MM.1S (cell line): ENCODE results near the gene UBE2R2.

Experiments used
- DNase-seq: peaks from one replicate; pipeline ENCODE4 v3.0.0-alpha.2; 2015
- H2AFZ ChIP-seq: fragments of 300-600 bp; sonication (generic); 2 replicates; pipeline ENCODE4 v1.6.0; 2016; ENCODE audit warnings: antibody characterized with exemption, low read length
- H3F3A ChIP-seq: fragments of 300-600 bp; sonication (generic); 2 replicates; pipeline ENCODE4 v1.6.1; 2016; ENCODE audit warnings: mild to moderate bottlenecking, antibody characterized with exemption, low read length, moderate library complexity, mixed read lengths; ENCODE audit not compliant: insufficient read depth
- H3K27ac ChIP-seq: fragments of 300-600 bp; sonication (generic); 2 replicates; pipeline ENCODE4 v1.5.1; 2016; ENCODE audit warnings: mild to moderate bottlenecking, low read length
- H3K27me3 ChIP-seq: fragments of 300-600 bp; sonication (generic); replicated peaks from 2 replicates; pipeline ENCODE4 v1.6.0; 2016; ENCODE audit warnings: low read length; ENCODE audit not compliant: insufficient read depth
- H3K36me3 ChIP-seq: fragments of 300-600 bp; sonication (generic); replicated peaks from 2 replicates; pipeline ENCODE4 v1.6.1; 2016; ENCODE audit warnings: mild to moderate bottlenecking, low read length, mixed read lengths; ENCODE audit not compliant: insufficient read depth
- H3K4me1 ChIP-seq: fragments of 300-600 bp; sonication (generic); 2 replicates; pipeline ENCODE4 v1.6.1; 2016; ENCODE audit warnings: low read length, mixed read lengths
- H3K4me2 ChIP-seq: fragments of 300-600 bp; sonication (generic); 2 replicates; pipeline ENCODE4 v1.6.0; 2016; ENCODE audit warnings: low read depth, low read length
- H3K4me3 ChIP-seq: fragments of 300-600 bp; sonication (generic); 2 replicates; pipeline ENCODE4 v1.5.1; 2016; ENCODE audit warnings: low read length, mixed read lengths
- H3K79me2 ChIP-seq: fragments of 300-600 bp; sonication (generic); 2 replicates; pipeline ENCODE4 v1.6.1; 2016; ENCODE audit warnings: mixed run types, low read length, mixed read lengths
- H3K9ac ChIP-seq: fragments of 300-600 bp; sonication (generic); 2 replicates; pipeline ENCODE4 v1.6.1; 2016; ENCODE audit warnings: low read length, mixed read lengths
- H3K9me2 ChIP-seq: fragments of 300-600 bp; sonication (generic); replicated peaks from 2 replicates; pipeline ENCODE4 v1.6.1; 2016; ENCODE audit warnings: mild to moderate bottlenecking, low read length, mixed read lengths; ENCODE audit not compliant: insufficient read depth
- H3K9me3 ChIP-seq: fragments of 300-600 bp; sonication (generic); replicated peaks from 2 replicates; pipeline ENCODE4 v1.6.1; 2016; ENCODE audit warnings: mild to moderate bottlenecking, low read length, mixed read lengths; ENCODE audit not compliant: insufficient read depth
- H4K20me1 ChIP-seq: fragments of 300-600 bp; sonication (generic); 2 replicates; pipeline ENCODE4 v1.6.1; 2016; ENCODE audit warnings: mild to moderate bottlenecking, low read length, moderate library complexity, mixed read lengths; ENCODE audit not compliant: insufficient read depth
- CTCF ChIP-seq: fragments of 300-600 bp; sonication (generic); IDR thresholded peaks from 2 replicates; pipeline ENCODE4 v1.5.1; 2016; ENCODE audit warnings: antibody characterized with exemption, low read length, mixed read lengths
- EZH2 ChIP-seq: fragments of 300-600 bp; sonication (generic); optimal IDR thresholded peaks from 2 replicates; pipeline ENCODE3; 2017; ENCODE audit warnings: low read depth, mild to moderate bottlenecking, antibody characterized with exemption, low read length, mixed read lengths
- EZH2phosphoT487 ChIP-seq: fragments of 300-600 bp; sonication (generic); IDR thresholded peaks from 2 replicates; pipeline ENCODE4 v1.6.1; 2018; ENCODE audit warnings: antibody characterized with exemption, low read length

Gene UBE2R2

GRCh38 chr9:33894316-33894715 is 77.4 kb downstream of the UBE2R2 start:
- H3K9me3 ChIP-seq = no peaks in the 10 kb centered on the region
- no peaks in the 10 kb centered on the region; the same call in 1 of the 2 replicates for H3K36me3 ChIP-seq
- no peak overlapping the region for H3K4me2 ChIP-seq
- H4K20me1 ChIP-seq = no peaks in the 10 kb centered on the region
- TF ChIP-seq CTCF = no peak
- no peak for TF ChIP-seq EZH2
- TF ChIP-seq EZH2phosphoT487 = no peak
- H3K4me1 ChIP-seq = no peaks in the 10 kb centered on the region
- no peak overlapping the region for H3K9ac ChIP-seq
- H3K9me2 ChIP-seq = no peaks in the 10 kb centered on the region
- no peaks in the 10 kb centered on the region for H3F3A ChIP-seq
- no peak overlapping the region for H3K4me3 ChIP-seq
- H3K79me2 ChIP-seq = peaks cover 32% of the 10 kb centered on the region
- H3K27me3 ChIP-seq = no peaks in the 10 kb centered on the region
- no peak overlapping the region for H3K27ac ChIP-seq
- H2AFZ ChIP-seq = no peak overlapping the region
- no peak for DNase-seq

GRCh38 chr9:33903157-33903780 is 86.3 kb downstream of the UBE2R2 start:
- Histone ChIP-seq H3K27me3 (no peaks in the 10 kb centered on the region), H4K20me1 (no peaks in the 10 kb centered on the region; the same call in 1 of the 2 replicates), H2AFZ (no peak overlapping the region), H3K79me2 (peaks cover 43% of the 10 kb centered on the region), H3K36me3 (no peaks in the 10 kb centered on the region), H3K4me1 (no peaks in the 10 kb centered on the region), H3K27ac (no peak overlapping the region), H3K9me2 (no peaks in the 10 kb centered on the region), H3K4me2 (no peak overlapping the region), H3K9me3 (no peaks in the 10 kb centered on the region), H3K4me3 (no peak overlapping the region), H3F3A (no peaks in the 10 kb centered on the region), H3K9ac (no peak overlapping the region)
- DNase-seq = no peak
- TF ChIP-seq EZH2phosphoT487 (no peak), CTCF (no peak), EZH2 (no peak)

- Histone ChIP-seq H3K36me3 (no peaks in the 10 kb centered on the region), H3K4me1 (no peaks in the 10 kb centered on the region), H3K4me3 (no peak overlapping the region), H3F3A (no peaks in the 10 kb centered on the region), H2AFZ (no peak overlapping the region), H3K9ac (no peak overlapping the region), H3K9me2 (no peaks in the 10 kb centered on the region), H3K27ac (no peak overlapping the region), H3K9me3 (no peaks in the 10 kb centered on the region), H4K20me1 (no peaks in the 10 kb centered on the region; the same call in 1 of the 2 replicates), H3K79me2 (peaks cover 46% of the 10 kb centered on the region), H3K27me3 (no peaks in the 10 kb centered on the region), H3K4me2 (no peak overlapping the region)
- TF ChIP-seq EZH2phosphoT487 (no peak), CTCF (no peak), EZH2 (no peak)
- DNase-seq = no peak
Measured at GRCh38 chr9:33905137-33905536, 88.2 kb downstream of the UBE2R2 start.
